B cell (primary cell): ENCODE results near the gene CEP164. TPM values are rescaled to one million over a fixed set of nuclear protein-coding genes. Genes with fewer than 3 reads are reported as not detected.

Experiments
- ATAC-seq: fragments of 200-7000 bp; cut with Tn5 transposase; one replicate; pipeline ENCODE4 v1.10.0; 2021; ENCODE audit warnings: low read depth, mild to moderate bottlenecking, moderate number of reproducible peaks, moderate library complexity
- CTCF ChIA-PET: fragments of 350-600 bp; sonication (Branson Sonifier 250); formaldehyde crosslinking; loops from one replicate; lab custom pipeline; 2021; ENCODE audit warnings: antibody characterized with exemption, inconsistent platforms; lab: Charles Lee
- POLR2A ChIA-PET: fragments of 350-600 bp; sonication (Branson Sonifier 250); formaldehyde crosslinking; loops from one replicate; lab custom pipeline; 2021; ENCODE audit warnings: antibody characterized with exemption; lab: Charles Lee
- DNase-seq: peaks from one replicate; pipeline ENCODE4 v3.0.0; 2013
- H2AFZ ChIP-seq: 2 replicates; pipeline ENCODE4 v1.6.1; 2012; ENCODE audit warnings: mild to moderate bottlenecking, low read depth, low read length; ENCODE audit not compliant: insufficient read depth, poor library complexity, severe bottlenecking
- H3K27ac ChIP-seq, 2 donors: 1 replicate in 1 of 2; 2 replicates in 1 of 2; pipeline ENCODE4 v1.5.1; 2012 to 2013; ENCODE audit warnings: low read length in 2 of 2, mild to moderate bottlenecking in 2 of 2, moderate library complexity in 1 of 2
- H3K27me3 ChIP-seq, 4 experiments: fragments of 200-600 bp in 1 of 4; sonication (generic) in 1 of 4; replicated peaks in 1 of 4; 1 replicate in 2 of 4; 2 replicates in 2 of 4; pipeline versions ENCODE4 v1.6.1 to v1.7.0; 2013 to 2016; ENCODE audit warnings: low read length in 3 of 4, mild to moderate bottlenecking in 2 of 4, mixed read lengths in 1 of 4, moderate library complexity in 1 of 4; ENCODE audit not compliant: insufficient read depth in 4 of 4, control insufficient read depth in 3 of 4; ENCODE audit errors: control extremely low read depth in 1 of 4
- H3K36me3 ChIP-seq, 2 experiments: replicated peaks in 1 of 2; 1 replicate in 1 of 2; 2 replicates in 1 of 2; pipeline versions ENCODE4 v1.6.1 to v1.7.1; 2013; ENCODE audit warnings: low read length in 1 of 2; ENCODE audit not compliant: insufficient read depth in 2 of 2, control insufficient read depth in 1 of 2; ENCODE audit errors: control extremely low read depth in 1 of 2, extremely low read depth in 1 of 2
- H3K4me1 ChIP-seq, 2 donors: fragments of 200-600 bp in 1 of 2; sonication (generic) in 1 of 2; 1 replicate in 1 of 2; 2 replicates in 1 of 2; pipeline versions ENCODE4 v1.5.1 to v1.6.1; 2013 to 2017; ENCODE audit warnings: low read length in 2 of 2; ENCODE audit not compliant: control insufficient read depth in 2 of 2, insufficient read depth in 2 of 2
- H3K4me2 ChIP-seq: replicated peaks from 2 replicates; pipeline ENCODE3; 2012; ENCODE audit warnings: mild to moderate bottlenecking, low read depth, low read length; ENCODE audit not compliant: poor library complexity, severe bottlenecking
- H3K4me3 ChIP-seq, 5 experiments: fragments of 200-600 bp in 1 of 5; sonication (generic) in 1 of 5; 1 replicate in 3 of 5; 2 replicates in 2 of 5; pipeline versions ENCODE4 v1.5.1 to v1.7.0; 2011 to 2016; ENCODE audit warnings: low read length in 4 of 5, mild to moderate bottlenecking in 4 of 5, low read depth in 2 of 5, control low read depth in 1 of 5, moderate library complexity in 1 of 5; ENCODE audit not compliant: insufficient read depth in 1 of 5; ENCODE audit errors: control extremely low read depth in 1 of 5, extremely low read depth in 1 of 5
- H3K79me2 ChIP-seq: fragments of 200-600 bp; sonication (generic); one replicate; pipeline ENCODE4 v1.6.0; 2016; ENCODE audit warnings: low read length; ENCODE audit not compliant: control insufficient read depth, insufficient read depth
- H3K9ac ChIP-seq: fragments of 200-600 bp; sonication (generic); 2 replicates; pipeline ENCODE4 v1.6.1; 2017; ENCODE audit warnings: mild to moderate bottlenecking, low read length, moderate library complexity
- H3K9me3 ChIP-seq, 3 donors: one replicate each; pipeline versions ENCODE4 v1.6.1 to v1.7.1; 2013; ENCODE audit warnings: low read length in 2 of 3; ENCODE audit not compliant: control insufficient read depth in 2 of 3, insufficient read depth in 1 of 3; ENCODE audit errors: control extremely low read depth in 1 of 3
- H4K20me1 ChIP-seq: 2 replicates; pipeline ENCODE4 v1.6.0; 2012; ENCODE audit warnings: mild to moderate bottlenecking, low read length; ENCODE audit not compliant: insufficient read depth, control insufficient read depth, poor library complexity, severe bottlenecking
- H3K27ac Mint-ChIP-seq: one replicate; pipeline ENCODE4 v1.8.0; 2021; ENCODE audit warnings: mixed read lengths
- H3K27me3 Mint-ChIP-seq: one replicate; pipeline ENCODE4 v1.8.0; 2021; ENCODE audit warnings: mixed read lengths
- H3K4me1 Mint-ChIP-seq: one replicate; pipeline ENCODE4 v1.8.0; 2021; ENCODE audit warnings: mixed read lengths
- H3K4me3 Mint-ChIP-seq: one replicate; pipeline ENCODE4 v1.8.0; 2021; ENCODE audit warnings: mixed read lengths
- H3K9me3 Mint-ChIP-seq: one replicate; pipeline ENCODE4 v1.8.0; 2022; ENCODE audit warnings: mixed read lengths; ENCODE audit not compliant: insufficient read depth
- EZH2 ChIP-seq: IDR thresholded peaks from 2 replicates; pipeline ENCODE4 v1.6.1; 2012; ENCODE audit warnings: borderline replicate concordance, low read depth, mild to moderate bottlenecking, moderate library complexity, low read length; ENCODE audit not compliant: insufficient read depth, poor library complexity, severe bottlenecking
- WGBS: methylation state at CpG from one replicate; pipeline ENCODE4 v1.1.5; 2013; ENCODE audit warnings: missing lambda C conversion rate; ENCODE audit not compliant: insufficient coverage; 5-methylcytosine and 5-hydroxymethylcytosine counted together
- intact Hi-C: fragments of 100-400 bp; cut with micrococcal nuclease; formaldehyde crosslinking; loops from one replicate; pipeline ENCODE4 v1.10.0; 2022
- polyA plus RNA-seq: library from polyadenylated mRNA; depleted of rRNA; stranded (reverse); fragments of >200 nt; gene quantifications from 2 replicates; pipeline ENCODE4 v1.2.3, GENCODE V29; 2012
- total RNA-seq, 2 donors: library from RNA; stranded (reverse); fragments of 120-200 nt in 1 of 2; gene quantifications; 1 replicate in 1 of 2; 2 replicates in 1 of 2; pipeline versions ENCODE4 v1.2.3 to v1.2.4, GENCODE V29; 2013 to 2022
- TF ChIP-seq, protein P1 (sequence below): fragments of 200-600 bp; IDR thresholded peaks from one replicate; pipeline ENCODE4 v1.8.0; 2022; ENCODE audit warnings: antibody characterized with exemption, mild to moderate bottlenecking

Gene CEP164
- total and polyA plus RNA-seq, 2 donors (not counting 1 experiment from before 2014, with no cell fraction given) = 31.5 to 54.8 TPM

DNA sequence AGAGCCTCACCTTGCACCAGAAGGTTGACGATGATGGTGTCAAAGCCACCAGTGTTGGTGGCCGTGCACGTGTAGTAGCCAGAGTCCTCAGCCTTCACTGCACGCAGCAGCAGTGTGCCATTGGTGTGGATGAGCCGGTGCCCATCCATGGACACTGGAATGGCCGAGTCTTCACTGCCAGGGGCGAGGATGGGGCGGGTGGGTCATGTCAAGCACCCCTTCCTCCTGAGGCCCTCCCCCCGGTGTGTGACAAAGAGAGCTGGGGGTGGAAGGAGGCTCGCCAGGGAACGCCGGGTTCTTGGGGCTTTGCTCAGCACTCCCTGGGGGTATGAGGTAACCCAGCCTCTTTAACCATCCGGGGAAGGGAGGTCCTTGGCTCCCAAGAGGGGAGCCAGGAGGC, 111.6 kb downstream of the CEP164 start:
- no peak overlapping the region for H3K27ac Mint-ChIP-seq
- WGBS = 84% methylated on average over 12 of the region's 13 CpGs
- intact Hi-C loops = no loop called here
- H3K9ac ChIP-seq = no peak overlapping the region
- H3K4me1 ChIP-seq = no peaks in the 10 kb centered on the region
- H3K9me3 ChIP-seq = no peaks in the 10 kb centered on the region
- H3K4me1 Mint-ChIP-seq = no peaks in the 10 kb centered on the region
- CTCF ChIA-PET = no interaction called here
- peaks cover 41% of the 10 kb centered on the region for H3K27me3 Mint-ChIP-seq
- H3K36me3 ChIP-seq = no peaks in the 10 kb centered on the region
- no peak for ATAC-seq
- POLR2A ChIA-PET = no interaction called here
- no peak for DNase-seq
- H3K27ac ChIP-seq = no peak overlapping the region
- no peaks in the 10 kb centered on the region for H3K9me3 Mint-ChIP-seq
- no peak for TF ChIP-seq EZH2
- TF ChIP-seq, protein P1, sequence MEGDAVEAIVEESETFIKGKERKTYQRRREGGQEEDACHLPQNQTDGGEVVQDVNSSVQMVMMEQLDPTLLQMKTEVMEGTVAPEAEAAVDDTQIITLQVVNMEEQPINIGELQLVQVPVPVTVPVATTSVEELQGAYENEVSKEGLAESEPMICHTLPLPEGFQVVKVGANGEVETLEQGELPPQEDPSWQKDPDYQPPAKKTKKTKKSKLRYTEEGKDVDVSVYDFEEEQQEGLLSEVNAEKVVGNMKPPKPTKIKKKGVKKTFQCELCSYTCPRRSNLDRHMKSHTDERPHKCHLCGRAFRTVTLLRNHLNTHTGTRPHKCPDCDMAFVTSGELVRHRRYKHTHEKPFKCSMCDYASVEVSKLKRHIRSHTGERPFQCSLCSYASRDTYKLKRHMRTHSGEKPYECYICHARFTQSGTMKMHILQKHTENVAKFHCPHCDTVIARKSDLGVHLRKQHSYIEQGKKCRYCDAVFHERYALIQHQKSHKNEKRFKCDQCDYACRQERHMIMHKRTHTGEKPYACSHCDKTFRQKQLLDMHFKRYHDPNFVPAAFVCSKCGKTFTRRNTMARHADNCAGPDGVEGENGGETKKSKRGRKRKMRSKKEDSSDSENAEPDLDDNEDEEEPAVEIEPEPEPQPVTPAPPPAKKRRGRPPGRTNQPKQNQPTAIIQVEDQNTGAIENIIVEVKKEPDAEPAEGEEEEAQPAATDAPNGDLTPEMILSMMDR = no peak
- peaks cover 0 to 9% (median under 1%) of the 10 kb centered on the region in 4 experiments for H3K27me3 ChIP-seq
- H4K20me1 ChIP-seq = no peaks in the 10 kb centered on the region
- H3K4me2 ChIP-seq = no peak overlapping the region
- H3K4me3 Mint-ChIP-seq = no peak overlapping the region
- no peaks in the 10 kb centered on the region for H3K79me2 ChIP-seq
- no peak overlapping the region for H3K4me3 ChIP-seq
- H2AFZ ChIP-seq = no peak overlapping the region

DNA sequence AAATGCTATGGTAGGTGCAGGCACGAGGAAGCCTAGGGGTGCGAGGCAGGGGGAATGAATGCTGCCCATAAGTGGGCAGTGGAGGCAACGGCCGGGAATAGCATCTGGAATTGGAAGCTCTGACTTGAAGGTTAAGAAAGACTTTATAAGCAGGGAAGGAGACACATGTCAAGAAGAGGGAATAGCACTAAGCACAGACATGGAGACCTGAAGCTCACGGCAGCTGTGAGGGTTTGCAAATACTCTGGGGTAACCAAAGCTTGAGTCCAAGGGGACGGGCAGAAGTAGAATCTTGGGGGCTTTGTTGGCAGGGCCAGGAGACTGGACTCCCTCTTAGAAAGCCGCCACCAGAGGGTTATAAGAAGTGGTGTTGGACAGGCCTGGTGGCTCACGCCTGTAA, 112.6 kb downstream of the CEP164 start:
- Histone ChIP-seq H2AFZ (no peak overlapping the region), H3K4me1 (no peaks in the 10 kb centered on the region), H3K27me3 (peaks cover 0 to 9% (median under 1%) of the 10 kb centered on the region in 4 experiments), H3K9ac (no peak overlapping the region), H3K4me3 (no peak overlapping the region), H3K4me2 (no peak overlapping the region), H3K79me2 (no peaks in the 10 kb centered on the region), H3K36me3 (no peaks in the 10 kb centered on the region), H3K9me3 (no peaks in the 10 kb centered on the region), H4K20me1 (no peaks in the 10 kb centered on the region), H3K27ac (no peak overlapping the region)
- no peak overlapping the region for H3K27ac Mint-ChIP-seq
- no peak for DNase-seq
- H3K4me1 Mint-ChIP-seq = no peaks in the 10 kb centered on the region
- CTCF ChIA-PET = no interaction called here
- WGBS = 93% methylated on average over 8 of the region's 8 CpGs
- ATAC-seq = no peak
- POLR2A ChIA-PET = no interaction called here
- no peak for TF ChIP-seq EZH2
- TF ChIP-seq, protein P1 = no peak
- intact Hi-C loops = no loop called here
- H3K4me3 Mint-ChIP-seq = no peak overlapping the region
- no peaks in the 10 kb centered on the region for H3K9me3 Mint-ChIP-seq
- H3K27me3 Mint-ChIP-seq = peaks cover 46% of the 10 kb centered on the region
